Measurements from ENCODE around the gene APBA1. TPM values are rescaled to one million over a fixed set of nuclear protein-coding genes. Genes with fewer than 3 reads are reported as not detected.

Gene APBA1
- total RNA-seq, 2 experiments from 2014 or later: 0.05 to 0.10 TPM

- peaks cover 9% of the 10 kb centered on the region for H3K27me3 Mint-ChIP-seq (ENCODE audit: low read depth)
- H3K27ac Mint-ChIP-seq: no peak overlapping the region
- no peaks in the 10 kb centered on the region for H3K9me3 Mint-ChIP-seq
- H3K4me1 Mint-ChIP-seq (ENCODE audit: low read depth): no peaks in the 10 kb centered on the region
- H3K36me3 Mint-ChIP-seq (ENCODE audit: low read depth): no peaks in the 10 kb centered on the region
- CTCF ChIA-PET: no interaction called here
- H3K4me3 Mint-ChIP-seq: no peak overlapping the region
- no peak for DNase-seq
- intact Hi-C loops (cut with micrococcal nuclease): no loop called here
These were observed 90.2 kb downstream of the APBA1 start for GRCh38 chr9:69582018-69582417.

GRCh38 chr9:69580582-69581214 is 91.5 kb downstream of the APBA1 start:
- Mint-ChIP-seq H3K4me1 (ENCODE audit: low read depth) (no peaks in the 10 kb centered on the region), H3K27me3 (ENCODE audit: low read depth) (peaks cover 9% of the 10 kb centered on the region), H3K9me3 (no peaks in the 10 kb centered on the region), H3K27ac (no peak overlapping the region), H3K4me3 (no peak overlapping the region), H3K36me3 (ENCODE audit: low read depth) (no peaks in the 10 kb centered on the region)
- CTCF ChIA-PET: no interaction called here
- no peak for DNase-seq
- intact Hi-C loops (cut with micrococcal nuclease): no loop called here

- intact Hi-C loops (cut with micrococcal nuclease): no loop called here
- H3K9me3 Mint-ChIP-seq: no peaks in the 10 kb centered on the region
These were observed 92.2 kb downstream of the APBA1 start for GRCh38 chr9:69579760-69580581.

GRCh38 chr9:69579032-69579758 is 93.0 kb downstream of the APBA1 start:
- CTCF ChIA-PET: interaction anchor here (0.6 kb wide), 1 partner anchor 139 kb away, joined by 3 read pairs; no protein-coding TSS in a partner anchor
- Mint-ChIP-seq H3K4me1 (ENCODE audit: low read depth) (no peaks in the 10 kb centered on the region), H3K36me3 (ENCODE audit: low read depth) (no peaks in the 10 kb centered on the region), H3K4me3 (no peak overlapping the region), H3K9me3 (no peaks in the 10 kb centered on the region), H3K27me3 (ENCODE audit: low read depth) (peaks cover 9% of the 10 kb centered on the region), H3K27ac (no peak overlapping the region)
- intact Hi-C loops (cut with micrococcal nuclease): no loop called here
- DNase-seq: no peak

More at GRCh38 chr9:69579760-69580581, 92.2 kb downstream of the APBA1 start:
- CTCF ChIA-PET: interaction anchor here (0.5 to 0.6 kb wide), 2 partner anchors 140 to 1103 kb away, joined by 3 read pairs; no protein-coding TSS in a partner anchor
- Mint-ChIP-seq H3K36me3 (ENCODE audit: low read depth) (no peaks in the 10 kb centered on the region), H3K4me3 (no peak overlapping the region), H3K27ac (no peak overlapping the region), H3K4me1 (ENCODE audit: low read depth) (no peaks in the 10 kb centered on the region), H3K27me3 (ENCODE audit: low read depth) (peaks cover 9% of the 10 kb centered on the region)
- DNase-seq: no peak

GRCh38 chr9:69578026-69578425 is 94.1 kb downstream of the APBA1 start:
- CTCF ChIA-PET: interaction anchor here (1.4 kb wide), 1 partner anchor 9 kb away, joined by 3 read pairs; no protein-coding TSS in a partner anchor
- Mint-ChIP-seq H3K36me3 (ENCODE audit: low read depth) (no peaks in the 10 kb centered on the region), H3K27me3 (ENCODE audit: low read depth) (peaks cover 9% of the 10 kb centered on the region), H3K27ac (no peak overlapping the region), H3K4me1 (ENCODE audit: low read depth) (no peaks in the 10 kb centered on the region), H3K9me3 (no peaks in the 10 kb centered on the region), H3K4me3 (no peak overlapping the region)
- DNase-seq: no peak
- intact Hi-C loops (cut with micrococcal nuclease): no loop called here

GRCh38 chr9:69577123-69577522 is 95.0 kb downstream of the APBA1 start:
- peaks cover 7% of the 10 kb centered on the region for H3K27me3 Mint-ChIP-seq (ENCODE audit: low read depth)
- no peak overlapping the region for H3K4me3 Mint-ChIP-seq
- intact Hi-C loops (cut with micrococcal nuclease): no loop called here
- H3K4me1 Mint-ChIP-seq (ENCODE audit: low read depth): no peaks in the 10 kb centered on the region
- no peaks in the 10 kb centered on the region for H3K36me3 Mint-ChIP-seq (ENCODE audit: low read depth)
- no peak overlapping the region for H3K27ac Mint-ChIP-seq
- CTCF ChIA-PET: interaction anchor here (1.4 kb wide), 1 partner anchor 10 kb away, joined by 3 read pairs; no protein-coding TSS in a partner anchor
- no peak for DNase-seq
- no peaks in the 10 kb centered on the region for H3K9me3 Mint-ChIP-seq

- Mint-ChIP-seq H3K27me3 (ENCODE audit: low read depth) (peaks cover 6% of the 10 kb centered on the region), H3K9me3 (no peaks in the 10 kb centered on the region), H3K4me3 (no peak overlapping the region), H3K4me1 (ENCODE audit: low read depth) (no peaks in the 10 kb centered on the region), H3K36me3 (ENCODE audit: low read depth) (no peaks in the 10 kb centered on the region), H3K27ac (no peak overlapping the region)
- intact Hi-C loops (cut with micrococcal nuclease): no loop called here
- DNase-seq: no peak
- CTCF ChIA-PET: no interaction called here
These were observed 98.1 kb downstream of the APBA1 start for GRCh38 chr9:69574057-69574456.

- H3K9me3 Mint-ChIP-seq: no peaks in the 10 kb centered on the region
- H3K4me3 Mint-ChIP-seq: no peak overlapping the region
- intact Hi-C loops (cut with micrococcal nuclease): no loop called here
- peaks cover 6% of the 10 kb centered on the region for H3K27me3 Mint-ChIP-seq (ENCODE audit: low read depth)
- CTCF ChIA-PET: no interaction called here
- H3K36me3 Mint-ChIP-seq (ENCODE audit: low read depth): no peaks in the 10 kb centered on the region
- no peak overlapping the region for H3K27ac Mint-ChIP-seq
- no peaks in the 10 kb centered on the region for H3K4me1 Mint-ChIP-seq (ENCODE audit: low read depth)
- no peak for DNase-seq
These were observed 98.5 kb downstream of the APBA1 start for GRCh38 chr9:69573651-69574050.

- no peaks in the 10 kb centered on the region for H3K36me3 Mint-ChIP-seq (ENCODE audit: low read depth)
- DNase-seq: no peak
- H3K27ac Mint-ChIP-seq: no peak overlapping the region
- no peaks in the 10 kb centered on the region for H3K4me1 Mint-ChIP-seq (ENCODE audit: low read depth)
- H3K9me3 Mint-ChIP-seq: no peaks in the 10 kb centered on the region
- H3K4me3 Mint-ChIP-seq: no peak overlapping the region
- CTCF ChIA-PET: no interaction called here
- H3K27me3 Mint-ChIP-seq (ENCODE audit: low read depth): peaks cover 6% of the 10 kb centered on the region
- intact Hi-C loops (cut with micrococcal nuclease): no loop called here
These were observed 99.6 kb downstream of the APBA1 start for GRCh38 chr9:69572611-69573010.

- H3K27me3 Mint-ChIP-seq (ENCODE audit: low read depth): peaks cover 6% of the 10 kb centered on the region
- no peaks in the 10 kb centered on the region for H3K36me3 Mint-ChIP-seq (ENCODE audit: low read depth)
- CTCF ChIA-PET: no interaction called here
- H3K9me3 Mint-ChIP-seq: no peaks in the 10 kb centered on the region
- intact Hi-C loops (cut with micrococcal nuclease): no loop called here
- H3K4me1 Mint-ChIP-seq (ENCODE audit: low read depth): no peaks in the 10 kb centered on the region
- no peak for DNase-seq
- H3K27ac Mint-ChIP-seq: no peak overlapping the region
- no peak overlapping the region for H3K4me3 Mint-ChIP-seq
These were observed 101.1 kb downstream of the APBA1 start for GRCh38 chr9:69571032-69571431.

GRCh38 chr9:69569738-69570451 is 102.3 kb downstream of the APBA1 start:
- no peak for DNase-seq
- no peaks in the 10 kb centered on the region for H3K4me1 Mint-ChIP-seq (ENCODE audit: low read depth)
- H3K27me3 Mint-ChIP-seq (ENCODE audit: low read depth): peaks cover 12% of the 10 kb centered on the region
- intact Hi-C loops (cut with micrococcal nuclease): no loop called here
- no peaks in the 10 kb centered on the region for H3K9me3 Mint-ChIP-seq
- no peaks in the 10 kb centered on the region for H3K36me3 Mint-ChIP-seq (ENCODE audit: low read depth)
- CTCF ChIA-PET: no interaction called here
- H3K4me3 Mint-ChIP-seq: no peak overlapping the region
- no peak overlapping the region for H3K27ac Mint-ChIP-seq

GRCh38 chr9:69564557-69564956 is 107.6 kb downstream of the APBA1 start:
- CTCF ChIA-PET: interaction anchor here (0.7 kb wide), 1 partner anchor 408 kb away, joined by 3 read pairs; no protein-coding TSS in a partner anchor
- peaks cover 12% of the 10 kb centered on the region for H3K27me3 Mint-ChIP-seq (ENCODE audit: low read depth)
- H3K4me1 Mint-ChIP-seq (ENCODE audit: low read depth): no peaks in the 10 kb centered on the region

More at GRCh38 chr9:69564557-69564956, 107.6 kb downstream of the APBA1 start:
- DNase-seq: no peak
- no peaks in the 10 kb centered on the region for H3K36me3 Mint-ChIP-seq (ENCODE audit: low read depth)
- no peaks in the 10 kb centered on the region for H3K9me3 Mint-ChIP-seq
- no peak overlapping the region for H3K27ac Mint-ChIP-seq
- intact Hi-C loops (cut with micrococcal nuclease): no loop called here
- H3K4me3 Mint-ChIP-seq: no peak overlapping the region
